GM06990 (cell line): ENCODE measurements around the gene ADRA2B.

Source experiments
- DNase-seq: peaks from one replicate; pipeline ENCODE4 v3.0.0-alpha.2; 2011; ENCODE audit not compliant: insufficient read length; ENCODE audit errors: extremely low read depth
- H3K27me3 ChIP-seq: replicated peaks from 2 replicates; pipeline ENCODE4 v1.6.0; 2011; ENCODE audit warnings: low read length; ENCODE audit not compliant: control insufficient read depth, insufficient read depth
- H3K36me3 ChIP-seq: 2 replicates; pipeline ENCODE4 v1.5.1; 2011; ENCODE audit warnings: low read length; ENCODE audit not compliant: control insufficient read depth, insufficient read depth
- H3K4me3 ChIP-seq: replicated peaks from 2 replicates; pipeline ENCODE4 v1.5.1; 2011; ENCODE audit warnings: low read depth, mild to moderate bottlenecking, control low read depth, low read length
- TF ChIP-seq, protein P1 (sequence below): IDR thresholded peaks from 2 replicates; pipeline ENCODE4 v1.5.1; 2011; ENCODE audit warnings: low read length, control low read depth, mild to moderate bottlenecking, inconsistent platforms; ENCODE audit not compliant: insufficient read depth, poor library complexity, severe bottlenecking

The ADRA2B gene

DNA sequence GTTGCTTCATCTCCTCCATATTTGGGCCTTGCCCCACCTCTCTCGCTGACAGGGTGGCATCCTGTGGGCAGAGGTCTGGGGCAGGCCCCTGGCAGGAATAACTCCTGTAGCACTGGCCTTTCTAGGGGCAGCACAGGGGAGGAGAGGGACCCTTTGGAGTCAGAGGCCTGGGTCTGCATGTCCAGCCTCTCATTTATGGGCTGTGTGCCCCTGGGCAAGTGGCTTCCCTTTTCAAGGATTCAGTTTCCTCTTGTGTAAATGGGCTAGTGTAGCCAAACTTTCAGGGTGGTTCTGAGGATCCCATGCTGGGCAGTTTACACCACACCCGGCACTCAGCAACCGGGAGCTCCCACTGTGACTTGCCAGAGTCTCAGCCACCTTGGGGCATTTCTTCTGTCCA is 23.4 kb downstream of the ADRA2B start:
- Histone ChIP-seq H3K4me3 (no peak overlapping the region), H3K36me3 (no peaks in the 10 kb centered on the region), H3K27me3 (no peaks in the 10 kb centered on the region; the same call in 1 of the 2 replicates)
- DNase-seq = no peak
- TF ChIP-seq, protein P1, sequence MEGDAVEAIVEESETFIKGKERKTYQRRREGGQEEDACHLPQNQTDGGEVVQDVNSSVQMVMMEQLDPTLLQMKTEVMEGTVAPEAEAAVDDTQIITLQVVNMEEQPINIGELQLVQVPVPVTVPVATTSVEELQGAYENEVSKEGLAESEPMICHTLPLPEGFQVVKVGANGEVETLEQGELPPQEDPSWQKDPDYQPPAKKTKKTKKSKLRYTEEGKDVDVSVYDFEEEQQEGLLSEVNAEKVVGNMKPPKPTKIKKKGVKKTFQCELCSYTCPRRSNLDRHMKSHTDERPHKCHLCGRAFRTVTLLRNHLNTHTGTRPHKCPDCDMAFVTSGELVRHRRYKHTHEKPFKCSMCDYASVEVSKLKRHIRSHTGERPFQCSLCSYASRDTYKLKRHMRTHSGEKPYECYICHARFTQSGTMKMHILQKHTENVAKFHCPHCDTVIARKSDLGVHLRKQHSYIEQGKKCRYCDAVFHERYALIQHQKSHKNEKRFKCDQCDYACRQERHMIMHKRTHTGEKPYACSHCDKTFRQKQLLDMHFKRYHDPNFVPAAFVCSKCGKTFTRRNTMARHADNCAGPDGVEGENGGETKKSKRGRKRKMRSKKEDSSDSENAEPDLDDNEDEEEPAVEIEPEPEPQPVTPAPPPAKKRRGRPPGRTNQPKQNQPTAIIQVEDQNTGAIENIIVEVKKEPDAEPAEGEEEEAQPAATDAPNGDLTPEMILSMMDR = no peak

DNA sequence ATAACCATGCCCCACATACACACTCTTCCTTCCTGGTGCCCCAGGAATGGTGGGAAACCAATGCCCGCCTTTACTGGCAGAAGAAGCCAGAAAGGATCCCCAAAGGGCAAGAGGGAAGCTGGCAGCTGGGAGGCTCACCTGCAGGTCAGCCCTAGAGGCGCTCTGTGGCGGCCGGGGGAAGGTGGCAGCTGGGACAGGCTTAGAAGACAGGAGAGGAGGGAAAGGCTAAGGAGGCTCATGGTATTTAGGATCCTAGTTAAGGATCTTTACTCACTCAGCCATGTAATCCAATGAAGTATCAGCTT is 23.8 kb downstream of the ADRA2B start:
- Histone ChIP-seq H3K27me3 (no peaks in the 10 kb centered on the region; the same call in 1 of the 2 replicates), H3K36me3 (no peaks in the 10 kb centered on the region), H3K4me3 (no peak overlapping the region)
- DNase-seq = no peak
- TF ChIP-seq, protein P1 = no peak

DNA sequence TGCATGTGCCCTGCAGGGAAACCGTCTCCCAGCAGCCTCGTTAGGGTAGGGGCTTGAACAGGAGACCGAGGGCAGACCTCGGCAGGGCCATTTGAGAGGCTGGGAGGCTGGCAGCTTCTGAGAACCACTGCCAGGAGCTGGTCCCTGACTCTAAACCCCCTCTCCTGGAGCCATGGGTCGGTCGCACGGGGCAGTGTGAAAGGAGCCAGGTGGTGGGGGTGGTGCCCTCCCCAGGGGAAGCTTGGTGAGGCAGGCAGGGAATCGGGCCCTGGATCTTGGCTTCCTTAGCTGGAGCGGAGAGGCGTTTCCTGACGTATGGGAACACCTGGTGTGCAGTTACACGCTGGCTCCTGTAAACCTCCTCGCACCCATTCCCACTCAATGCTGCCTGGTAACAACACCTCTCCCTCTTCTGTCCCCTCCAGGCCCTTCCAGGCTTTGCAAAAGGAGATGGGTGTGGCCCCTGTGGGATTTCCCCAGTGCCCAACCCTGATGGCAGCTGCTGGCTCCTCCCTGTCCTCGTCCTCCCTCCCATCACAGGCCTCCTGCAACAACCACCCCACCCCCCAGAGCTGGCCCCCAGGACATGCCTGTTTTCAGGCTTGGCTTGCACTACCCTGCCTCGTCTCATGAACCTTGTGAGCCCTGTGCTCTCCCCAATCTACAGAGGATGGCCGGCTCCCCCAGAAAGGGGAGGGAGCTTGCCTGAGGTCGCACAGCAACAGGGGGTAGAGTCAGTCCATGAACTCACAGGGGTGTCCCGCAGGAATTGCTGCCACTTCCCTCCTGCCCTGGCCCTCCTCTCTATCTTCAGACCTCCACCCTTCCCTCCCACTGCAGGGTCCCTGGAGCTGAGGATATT is 24.4 kb downstream of the ADRA2B start:
- H3K4me3 ChIP-seq = no peak overlapping the region
- no peaks in the 10 kb centered on the region; the same call in 1 of the 2 replicates for H3K27me3 ChIP-seq
- TF ChIP-seq, protein P1 = no peak
- no peaks in the 10 kb centered on the region for H3K36me3 ChIP-seq
- DNase-seq = no peak

DNA sequence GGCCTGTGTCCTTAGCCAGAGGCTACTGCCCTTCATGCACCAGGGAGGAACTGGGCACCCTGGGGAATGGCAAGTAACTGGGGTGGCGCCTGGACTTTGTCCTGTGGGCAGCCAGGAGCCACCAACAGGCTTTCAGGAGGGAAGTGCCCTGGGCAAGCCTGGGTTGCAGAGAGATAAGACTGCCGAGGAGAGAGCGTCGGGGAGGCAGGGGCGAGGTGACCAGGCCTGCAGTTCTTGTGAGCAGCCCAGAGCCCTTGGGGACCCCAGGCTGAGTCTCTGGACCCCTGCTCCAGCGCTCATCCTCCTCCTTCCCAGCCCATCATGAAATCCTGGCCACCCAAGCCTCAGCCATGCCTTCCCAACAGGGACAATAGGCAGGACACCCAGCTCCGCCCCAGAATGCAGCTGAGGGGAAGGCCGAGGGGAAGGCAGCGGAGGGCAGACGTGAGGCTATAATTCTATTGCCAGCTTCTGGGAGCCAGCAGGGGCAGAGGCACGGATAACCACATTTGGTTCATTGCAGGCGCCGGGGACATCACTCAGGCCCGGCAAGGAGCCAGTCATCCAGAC is 25.1 kb downstream of the ADRA2B start:
- TF ChIP-seq, protein P1 = no peak
- no peak for DNase-seq
- Histone ChIP-seq H3K4me3 (no peak overlapping the region), H3K27me3 (no peaks in the 10 kb centered on the region; the same call in 1 of the 2 replicates), H3K36me3 (no peaks in the 10 kb centered on the region)

DNA sequence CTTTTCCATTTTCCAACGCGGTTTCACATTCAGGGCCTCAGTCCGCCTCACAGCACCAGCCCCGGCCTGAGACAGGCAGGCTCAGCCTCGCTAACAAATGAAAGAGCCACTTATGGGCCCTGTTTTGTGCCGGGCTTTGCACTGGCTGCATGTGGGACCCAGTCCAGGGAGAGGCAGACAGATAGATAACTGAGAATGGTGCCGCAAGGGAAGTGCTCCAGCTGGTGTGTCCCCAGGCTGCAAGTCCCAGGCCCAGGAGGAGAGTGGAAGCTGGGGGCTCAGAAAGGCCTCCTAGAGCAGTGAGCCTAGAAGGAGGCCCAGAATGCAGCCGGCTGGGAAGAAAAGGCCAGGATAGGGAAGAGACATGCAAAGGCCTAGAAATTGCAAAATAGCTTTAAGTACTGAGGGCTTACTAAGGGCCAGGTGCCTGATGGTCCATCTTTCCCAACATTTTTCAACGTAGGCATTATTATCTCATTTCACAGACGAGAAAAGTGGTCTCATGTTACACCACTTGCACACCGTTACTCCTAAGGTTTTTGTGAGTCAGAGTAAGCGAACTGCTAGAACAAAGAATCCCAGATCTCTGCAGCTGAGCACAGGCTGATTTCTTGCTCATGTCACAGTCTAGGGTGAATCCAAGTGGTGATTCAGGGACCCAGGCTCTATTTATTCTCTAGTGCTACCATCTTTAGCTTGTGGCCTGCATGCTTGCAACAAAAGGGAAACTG is 26.0 kb downstream of the ADRA2B start:
- no peak for DNase-seq
- TF ChIP-seq, protein P1 = no peak
- H3K36me3 ChIP-seq = no peaks in the 10 kb centered on the region
- no peaks in the 10 kb centered on the region; the same call in 1 of the 2 replicates for H3K27me3 ChIP-seq
- H3K4me3 ChIP-seq = no peak overlapping the region
